OCI-LY1 (cell line): ENCODE measurements around the gene BST1.

Experiments used
- H2AFZ ChIP-seq: fragments of 200-600 bp; sonication (generic), shearing (Covaris generic); 2 replicates; pipeline ENCODE4 v1.6.0; 2014; ENCODE audit warnings: antibody characterized with exemption, mild to moderate bottlenecking, low read length
- H3F3A ChIP-seq: fragments of 200-600 bp; sonication (generic), shearing (Covaris generic); 2 replicates; pipeline ENCODE4 v1.6.0; 2014; ENCODE audit warnings: mild to moderate bottlenecking, antibody characterized with exemption, low read length, moderate library complexity; ENCODE audit not compliant: insufficient read depth
- H3K27ac ChIP-seq: fragments of 200-600 bp; sonication (generic); 2 replicates; pipeline ENCODE4 v1.5.1; 2014; ENCODE audit warnings: low read length, mixed run types, mild to moderate bottlenecking, low read depth; ENCODE audit not compliant: poor library complexity, severe bottlenecking
- H3K27me3 ChIP-seq: fragments of 200-600 bp; sonication (generic); 2 replicates; pipeline ENCODE4 v1.6.0; 2014; ENCODE audit warnings: antibody characterized with exemption, mild to moderate bottlenecking, low read length, moderate library complexity; ENCODE audit not compliant: insufficient read depth
- H3K36me3 ChIP-seq: fragments of 200-600 bp; sonication (generic); 2 replicates; pipeline ENCODE4 v1.6.1; 2014; ENCODE audit warnings: mild to moderate bottlenecking, antibody characterized with exemption, low read length, moderate library complexity, mixed read lengths; ENCODE audit not compliant: insufficient read depth
- H3K4me1 ChIP-seq: fragments of 200-600 bp; sonication (generic); 2 replicates; pipeline ENCODE4 v1.5.1; 2014; ENCODE audit warnings: mild to moderate bottlenecking, low read length, moderate library complexity; ENCODE audit not compliant: insufficient read depth, severe bottlenecking
- H3K4me2 ChIP-seq: fragments of 200-600 bp; sonication (generic), shearing (Covaris generic); 2 replicates; pipeline ENCODE4 v1.6.1; 2014; ENCODE audit warnings: low read length
- H3K4me3 ChIP-seq: fragments of 200-600 bp; sonication (generic); 2 replicates; pipeline ENCODE4 v1.5.1; 2014; ENCODE audit warnings: low read length, low read depth, mild to moderate bottlenecking, mixed read lengths; ENCODE audit not compliant: poor library complexity, severe bottlenecking
- H3K79me2 ChIP-seq: fragments of 200-600 bp; shearing (Covaris generic); 2 replicates; pipeline ENCODE4 v1.6.1; 2016; ENCODE audit warnings: mixed run types, low read length, mixed read lengths; ENCODE audit not compliant: insufficient read depth
- H3K9ac ChIP-seq: fragments of 200-600 bp; sonication (generic), shearing (Covaris generic); 2 replicates; pipeline ENCODE4 v1.6.1; 2014; ENCODE audit warnings: mild to moderate bottlenecking, low read length, mixed read lengths
- H3K9me2 ChIP-seq: fragments of 200-600 bp; sonication (generic), shearing (Covaris generic); 2 replicates; pipeline ENCODE4 v1.6.1; 2014; ENCODE audit warnings: low read depth, mild to moderate bottlenecking, low read length, mixed read lengths
- H3K9me3 ChIP-seq: fragments of 200-600 bp; shearing (Covaris generic); 2 replicates; pipeline ENCODE4 v1.6.1; 2014; ENCODE audit warnings: low read length, mixed read lengths
- H4K20me1 ChIP-seq: fragments of 200-600 bp; sonication (generic), shearing (Covaris generic); 2 replicates; pipeline ENCODE4 v1.6.0; 2016; ENCODE audit warnings: mild to moderate bottlenecking, low read length; ENCODE audit not compliant: insufficient read depth
- CTCF ChIP-seq: fragments of 200-600 bp; sonication (generic), shearing (Covaris generic); IDR thresholded peaks from 2 replicates; pipeline ENCODE4 v1.5.1; 2017; ENCODE audit warnings: mild to moderate bottlenecking, antibody characterized with exemption, low read length, moderate library complexity, mixed read lengths
- EZH2 ChIP-seq: fragments of 200-600 bp; sonication (generic), shearing (Covaris generic); IDR thresholded peaks from 2 replicates; pipeline ENCODE4 v1.8.0; 2017; ENCODE audit warnings: borderline replicate concordance, mixed run types, mild to moderate bottlenecking, antibody characterized with exemption, low read length, moderate library complexity, mixed read lengths

The BST1 gene

DNA sequence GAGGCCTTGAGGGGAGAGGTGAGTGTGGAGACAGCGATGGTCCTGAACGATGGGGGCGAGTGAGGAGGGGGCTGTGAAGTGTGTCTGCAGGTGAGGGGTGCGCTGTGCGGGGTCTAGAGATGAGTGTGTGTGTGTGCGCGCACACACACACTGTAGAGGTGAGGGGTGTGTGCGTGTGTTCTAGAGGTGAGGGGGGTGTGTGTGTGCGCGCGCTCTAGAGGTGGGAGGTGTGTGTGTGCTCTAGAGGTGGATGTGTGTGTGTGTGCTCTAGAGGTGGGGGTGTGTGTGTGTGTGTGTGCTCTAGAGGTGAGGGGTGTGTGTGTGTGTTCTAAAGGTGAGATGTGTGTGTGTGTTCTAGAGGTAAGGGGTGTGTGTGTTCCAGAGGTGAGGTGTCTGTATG lies 574 bp downstream of the BST1 start:
- Histone ChIP-seq H3K9me2 (no peaks in the 10 kb centered on the region), H3K27me3 (no peaks in the 10 kb centered on the region), H3K9me3 (no peaks in the 10 kb centered on the region), H3K27ac (no peak overlapping the region), H3K79me2 (no peaks in the 10 kb centered on the region), H3K36me3 (no peaks in the 10 kb centered on the region), H3K4me1 (peaks cover 4% of the 10 kb centered on the region), H3K4me2 (peak overlapping the region; percentile 76), H3K4me3 (peak overlapping the region; percentile 58), H2AFZ (no peak overlapping the region), H3K9ac (no peak overlapping the region), H4K20me1 (no peaks in the 10 kb centered on the region), H3F3A (no peaks in the 10 kb centered on the region)
- TF ChIP-seq CTCF (no peak), EZH2 (no peak)

GRCh38 chr4:15704129-15704528 lies 1.3 kb downstream of the BST1 start:
- Histone ChIP-seq H3K9ac (no peak overlapping the region), H3K27ac (no peak overlapping the region), H3K4me1 (peaks cover 4% of the 10 kb centered on the region), H3F3A (no peaks in the 10 kb centered on the region), H3K9me2 (no peaks in the 10 kb centered on the region), H3K36me3 (no peaks in the 10 kb centered on the region), H4K20me1 (no peaks in the 10 kb centered on the region), H3K27me3 (no peaks in the 10 kb centered on the region), H2AFZ (no peak overlapping the region), H3K9me3 (no peaks in the 10 kb centered on the region), H3K79me2 (no peaks in the 10 kb centered on the region), H3K4me2 (no peak overlapping the region), H3K4me3 (no peak overlapping the region)
- TF ChIP-seq CTCF (no peak), EZH2 (no peak)

- Histone ChIP-seq H3K79me2 (no peaks in the 10 kb centered on the region), H3F3A (no peaks in the 10 kb centered on the region), H3K9me3 (no peaks in the 10 kb centered on the region), H3K4me3 (no peak overlapping the region), H3K4me1 (peaks cover 4% of the 10 kb centered on the region), H3K9ac (no peak overlapping the region), H3K4me2 (no peak overlapping the region), H3K36me3 (no peaks in the 10 kb centered on the region), H3K27ac (no peak overlapping the region), H2AFZ (no peak overlapping the region), H3K9me2 (no peaks in the 10 kb centered on the region), H3K27me3 (no peaks in the 10 kb centered on the region), H4K20me1 (no peaks in the 10 kb centered on the region)
- TF ChIP-seq EZH2: no peak
- TF ChIP-seq CTCF: no peak
Measured at GRCh38 chr4:15706646-15707362, 3.9 kb downstream of the BST1 start.
